ENCODE results near the gene IER5.

GRCh38 chr1:181139631-181140061 is 51.1 kb downstream of the IER5 start:
- no peak for TF ChIP-seq POLR2A (IDR thresholded peaks at IDR 0.05; ENCODE audit: low read length)
- TF ChIP-seq GATA1 (IDR thresholded peaks at IDR 0.05; ENCODE audit: low read depth, low read length) = no peak
